Neural progenitor cell (in vitro differentiated cells): ENCODE results near the gene NOP14. TPM values are rescaled to one million over a fixed set of nuclear protein-coding genes. Genes with fewer than 3 reads are reported as not detected.

Experiments used
- DNase-seq: peaks from one replicate; pipeline ENCODE4 v3.0.0-alpha.2; 2016; ENCODE audit warnings: low spot score
- H2AFZ ChIP-seq: fragments of 200-600 bp; sonication (generic); replicated peaks from 2 replicates; pipeline ENCODE4 v1.6.1; 2016; ENCODE audit warnings: antibody characterized with exemption
- H3F3A ChIP-seq: fragments of 200-600 bp; sonication (generic); 2 replicates; pipeline ENCODE4 v1.6.1; 2016; ENCODE audit warnings: antibody characterized with exemption, low read depth
- H3K27ac ChIP-seq: fragments of 200-600 bp; sonication (generic); 2 replicates; pipeline ENCODE4 v1.5.1; 2016; ENCODE audit warnings: mild to moderate bottlenecking
- H3K27me3 ChIP-seq: fragments of 200-600 bp; sonication (generic); 2 replicates; pipeline ENCODE4 v1.6.1; 2016; ENCODE audit warnings: mild to moderate bottlenecking, moderate library complexity
- H3K36me3 ChIP-seq: fragments of 200-600 bp; sonication (generic); 2 replicates; pipeline ENCODE4 v1.5.1; 2016
- H3K4me1 ChIP-seq: fragments of 200-600 bp; sonication (generic); 2 replicates; pipeline ENCODE4 v1.6.1; 2016; ENCODE audit warnings: mixed run types
- H3K4me2 ChIP-seq: fragments of 200-600 bp; sonication (generic); 2 replicates; pipeline ENCODE4 v1.6.1; 2016
- H3K4me3 ChIP-seq: fragments of 200-600 bp; sonication (generic); 2 replicates; pipeline ENCODE4 v1.5.1; 2016
- H3K79me2 ChIP-seq: fragments of 200-600 bp; sonication (generic); 2 replicates; pipeline ENCODE4 v1.6.1; 2016; ENCODE audit warnings: low read depth
- H3K9ac ChIP-seq: fragments of 200-600 bp; sonication (generic); 2 replicates; pipeline ENCODE4 v1.6.1; 2016
- H3K9me3 ChIP-seq: fragments of 200-600 bp; sonication (generic); 2 replicates; pipeline ENCODE4 v1.5.1; 2016; ENCODE audit warnings: low read depth
- H4K20me1 ChIP-seq: fragments of 200-600 bp; sonication (generic); 2 replicates; pipeline ENCODE4 v1.6.1; 2016; ENCODE audit warnings: low read depth
- H3K27ac Mint-ChIP-seq: 3 replicates; pipeline ENCODE4 v1.8.0; 2021; ENCODE audit warnings: mixed read lengths
- H3K27me3 Mint-ChIP-seq: 2 replicates; pipeline ENCODE4 v1.8.0; 2022; ENCODE audit warnings: low read depth, mild to moderate bottlenecking, inconsistent platforms, moderate library complexity, mixed read lengths; ENCODE audit not compliant: insufficient read depth
- H3K36me3 Mint-ChIP-seq: 3 replicates; pipeline ENCODE4 v1.8.0; 2021; ENCODE audit warnings: mixed read lengths
- H3K4me1 Mint-ChIP-seq: 3 replicates; pipeline ENCODE4 v1.8.0; 2021; ENCODE audit warnings: mixed read lengths
- H3K4me3 Mint-ChIP-seq: 3 replicates; pipeline ENCODE4 v1.8.0; 2021; ENCODE audit warnings: mild to moderate bottlenecking, moderate library complexity, mixed read lengths
- H3K9me3 Mint-ChIP-seq: 3 replicates; pipeline ENCODE4 v1.8.0; 2020; ENCODE audit warnings: mixed read lengths
- CTCF ChIP-seq: fragments of 200-600 bp; sonication (generic); IDR thresholded peaks from 2 replicates; pipeline ENCODE4 v1.5.1; 2017; ENCODE audit warnings: antibody characterized with exemption, mild to moderate bottlenecking
- EZH2 ChIP-seq: fragments of 200-600 bp; sonication (generic); IDR thresholded peaks from 2 replicates; pipeline ENCODE4 v1.6.1; 2017; ENCODE audit warnings: antibody characterized with exemption, mild to moderate bottlenecking, moderate library complexity
- EZH2phosphoT487 ChIP-seq: fragments of 200-600 bp; sonication (generic); IDR thresholded peaks from 2 replicates; pipeline ENCODE4 v1.6.1; 2017; ENCODE audit warnings: antibody characterized with exemption
- total RNA-seq: library from RNA; depleted of rRNA; stranded (reverse); fragments of >200 nt; gene quantifications from 2 replicates; pipeline ENCODE4 v1.2.3, GENCODE V29; 2015; ENCODE audit warnings: low replicate concordance

NOP14 gene
- total RNA-seq, 1 donor from 2014 or later, result 16.8 TPM

GRCh38 chr4:2907226-2907625 is 56.0 kb downstream of the NOP14 start:
- no peak overlapping the region for H3K9ac ChIP-seq
- no peaks in the 10 kb centered on the region for H3K27me3 ChIP-seq
- Mint-ChIP-seq H3K4me1 (no peaks in the 10 kb centered on the region), H3K4me3 (no peak overlapping the region), H3K27ac (no peak overlapping the region), H3K9me3 (no peaks in the 10 kb centered on the region), H3K27me3 (peaks cover 2% of the 10 kb centered on the region), H3K36me3 (peaks cover 16% of the 10 kb centered on the region)
- H3K79me2 ChIP-seq, result no peaks in the 10 kb centered on the region
- H3K27ac ChIP-seq, result no peak overlapping the region
- H3F3A ChIP-seq, result no peaks in the 10 kb centered on the region
- H3K36me3 ChIP-seq, result no peaks in the 10 kb centered on the region
- no peak overlapping the region for H3K4me2 ChIP-seq
- no peak for DNase-seq
- H3K4me3 ChIP-seq, result no peak overlapping the region
- TF ChIP-seq EZH2, result no peak
- TF ChIP-seq EZH2phosphoT487, result no peak
- TF ChIP-seq CTCF, result no peak
- H2AFZ ChIP-seq, result no peak overlapping the region
- peaks cover 7% of the 10 kb centered on the region for H4K20me1 ChIP-seq
- H3K9me3 ChIP-seq, result no peaks in the 10 kb centered on the region
- no peaks in the 10 kb centered on the region for H3K4me1 ChIP-seq

- Histone ChIP-seq H3K9ac (no peak overlapping the region), H3F3A (no peaks in the 10 kb centered on the region), H3K27me3 (no peaks in the 10 kb centered on the region), H3K79me2 (no peaks in the 10 kb centered on the region), H2AFZ (no peak overlapping the region), H4K20me1 (peaks cover 7% of the 10 kb centered on the region), H3K27ac (no peak overlapping the region), H3K4me1 (no peaks in the 10 kb centered on the region), H3K4me3 (no peak overlapping the region), H3K9me3 (no peaks in the 10 kb centered on the region), H3K36me3 (no peaks in the 10 kb centered on the region), H3K4me2 (no peak overlapping the region)
- no peak overlapping the region for H3K4me3 Mint-ChIP-seq
- H3K9me3 Mint-ChIP-seq, result no peaks in the 10 kb centered on the region
- H3K27ac Mint-ChIP-seq, result no peak overlapping the region
- H3K27me3 Mint-ChIP-seq, result peaks cover 2% of the 10 kb centered on the region
- peaks cover 19% of the 10 kb centered on the region for H3K36me3 Mint-ChIP-seq
- H3K4me1 Mint-ChIP-seq, result no peaks in the 10 kb centered on the region
- TF ChIP-seq EZH2phosphoT487 (no peak), EZH2 (no peak), CTCF (no peak)
- DNase-seq, result no peak
These were observed 57.0 kb downstream of the NOP14 start for GRCh38 chr4:2906218-2906617.

- Histone ChIP-seq H3K9me3 (no peaks in the 10 kb centered on the region), H4K20me1 (peaks cover 7% of the 10 kb centered on the region), H3K27me3 (no peaks in the 10 kb centered on the region), H3K36me3 (no peaks in the 10 kb centered on the region), H3K79me2 (no peaks in the 10 kb centered on the region), H3K9ac (no peak overlapping the region), H3F3A (no peaks in the 10 kb centered on the region), H3K4me1 (no peaks in the 10 kb centered on the region), H3K4me3 (no peak overlapping the region), H3K4me2 (no peak overlapping the region), H2AFZ (no peak overlapping the region), H3K27ac (no peak overlapping the region)
- TF ChIP-seq EZH2phosphoT487 (no peak), CTCF (no peak)
- Mint-ChIP-seq H3K27me3 (peaks cover 2% of the 10 kb centered on the region), H3K27ac (no peak overlapping the region), H3K9me3 (no peaks in the 10 kb centered on the region), H3K4me1 (no peaks in the 10 kb centered on the region), H3K36me3 (peaks cover 19% of the 10 kb centered on the region), H3K4me3 (no peak overlapping the region)
- DNase-seq, result no peak
These were observed 57.7 kb downstream of the NOP14 start for GRCh38 chr4:2905544-2905943.
